ENCODE data around the gene RPL7A. TPM values are rescaled to one million over a fixed set of nuclear protein-coding genes. Genes with fewer than 3 reads are reported as not detected.
"Not testable (repeated sequence)": the region's sequence is repeated elsewhere in the genome, so short reads cannot be mapped to it uniquely, and the experiment has no call there.

Gene RPL7A
- total RNA-seq, 3 donors from 2014 or later = 2,020 to 2,813 (median 2,212) TPM

DNA sequence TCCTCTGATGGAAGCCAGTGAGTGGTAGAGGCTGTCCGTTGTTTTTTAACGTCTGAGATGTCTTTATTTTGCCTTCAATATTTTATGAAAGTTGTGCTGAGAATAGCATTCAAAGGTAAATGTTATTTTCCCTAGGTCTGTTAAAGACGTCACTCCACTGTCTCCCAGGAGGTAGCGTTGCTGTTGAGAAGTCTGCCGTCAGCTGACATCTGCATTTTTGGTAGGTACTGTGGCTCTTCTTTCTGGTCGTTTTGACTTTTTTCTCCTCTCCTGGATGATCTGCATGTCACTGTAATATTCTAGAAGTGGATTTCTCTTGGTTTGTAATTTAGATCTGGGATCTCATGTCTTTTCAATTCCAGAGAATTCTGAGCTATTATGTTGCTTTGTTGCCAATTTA lies 38.4 kb upstream of the RPL7A start:
- H3K9me3 ChIP-seq = no peaks in the 10 kb centered on the region
- no peak overlapping the region for H3K4me3 ChIP-seq
- DNase-seq (ENCODE audit: low spot score in 2 of 2) = no peak
- H3K27ac ChIP-seq = no peak overlapping the region
- TF ChIP-seq, protein P1, sequence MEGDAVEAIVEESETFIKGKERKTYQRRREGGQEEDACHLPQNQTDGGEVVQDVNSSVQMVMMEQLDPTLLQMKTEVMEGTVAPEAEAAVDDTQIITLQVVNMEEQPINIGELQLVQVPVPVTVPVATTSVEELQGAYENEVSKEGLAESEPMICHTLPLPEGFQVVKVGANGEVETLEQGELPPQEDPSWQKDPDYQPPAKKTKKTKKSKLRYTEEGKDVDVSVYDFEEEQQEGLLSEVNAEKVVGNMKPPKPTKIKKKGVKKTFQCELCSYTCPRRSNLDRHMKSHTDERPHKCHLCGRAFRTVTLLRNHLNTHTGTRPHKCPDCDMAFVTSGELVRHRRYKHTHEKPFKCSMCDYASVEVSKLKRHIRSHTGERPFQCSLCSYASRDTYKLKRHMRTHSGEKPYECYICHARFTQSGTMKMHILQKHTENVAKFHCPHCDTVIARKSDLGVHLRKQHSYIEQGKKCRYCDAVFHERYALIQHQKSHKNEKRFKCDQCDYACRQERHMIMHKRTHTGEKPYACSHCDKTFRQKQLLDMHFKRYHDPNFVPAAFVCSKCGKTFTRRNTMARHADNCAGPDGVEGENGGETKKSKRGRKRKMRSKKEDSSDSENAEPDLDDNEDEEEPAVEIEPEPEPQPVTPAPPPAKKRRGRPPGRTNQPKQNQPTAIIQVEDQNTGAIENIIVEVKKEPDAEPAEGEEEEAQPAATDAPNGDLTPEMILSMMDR (IDR thresholded peaks at IDR 0.05) = no peak
- TF ChIP-seq POLR2A (IDR thresholded peaks at IDR 0.05) (no peak), POLR2AphosphoS5 (IDR thresholded peaks at IDR 0.05) (no peak)
- H3K27me3 ChIP-seq = peaks cover 0 to 15% of the 10 kb centered on the region in 2 donors
- H3K4me1 ChIP-seq = no peaks in the 10 kb centered on the region
- intact Hi-C loops (cut with DNase I; ENCODE audit: low total_unique reads) = no loop called here
- no peaks in the 10 kb centered on the region for H3K36me3 ChIP-seq

DNA sequence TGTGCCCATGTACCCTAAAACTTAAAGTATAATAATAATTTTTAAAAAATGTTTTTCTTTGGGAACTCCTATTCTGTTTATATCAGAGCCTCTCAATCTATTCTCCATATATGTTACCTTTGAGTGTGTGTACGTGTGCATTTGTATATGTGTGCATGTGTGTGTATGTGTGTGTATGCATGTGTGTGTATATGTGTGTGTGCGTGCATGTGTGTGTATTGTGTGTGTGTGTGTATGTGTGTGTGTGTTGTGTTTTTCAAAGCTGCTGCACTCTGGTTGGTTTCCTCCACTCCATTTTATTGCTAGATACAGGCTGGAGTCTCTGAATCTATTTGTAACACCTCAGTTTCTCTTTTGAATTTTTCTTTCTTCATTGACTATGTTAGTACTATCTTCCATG lies 32.0 kb upstream of the RPL7A start:
- no peak for TF ChIP-seq POLR2AphosphoS5 (IDR thresholded peaks at IDR 0.05)
- no peak for TF ChIP-seq POLR2A (IDR thresholded peaks at IDR 0.05)
- TF ChIP-seq, protein P1 (IDR thresholded peaks at IDR 0.05) = no peak

DNA sequence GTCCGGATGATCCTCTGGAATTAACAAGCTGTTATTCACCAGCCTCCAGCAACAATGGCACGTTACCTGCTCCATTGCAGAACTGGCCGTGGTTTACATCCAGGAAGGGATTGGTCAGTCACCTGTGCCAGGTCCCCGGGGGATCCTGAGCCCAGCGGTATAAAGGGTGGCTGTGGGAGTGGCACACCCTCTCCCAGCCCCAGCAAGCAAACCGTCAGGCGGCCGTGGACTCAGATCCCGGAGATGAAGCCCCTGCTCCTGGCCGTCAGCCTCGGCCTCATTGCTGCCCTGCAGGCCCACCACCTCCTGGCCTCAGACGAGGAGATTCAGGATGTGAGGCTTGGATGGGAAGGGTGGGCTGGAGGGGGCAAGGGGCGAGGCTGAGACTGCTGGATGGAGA lies 30.5 kb upstream of the RPL7A start:
- intact Hi-C loops (cut with DNase I; ENCODE audit: low total_unique reads); H3K36me3 ChIP-seq; H3K27ac ChIP-seq; H3K4me1 ChIP-seq; H3K27me3 ChIP-seq; DNase-seq (ENCODE audit: low spot score in 2 of 2); H3K4me3 ChIP-seq; H3K9me3 ChIP-seq: not testable (repeated sequence)

More for the DNA sequence above, 32.0 kb upstream of the RPL7A start:
- Histone ChIP-seq H3K36me3 (no peaks in the 10 kb centered on the region), H3K27ac (no peak overlapping the region), H3K4me3 (no peak overlapping the region), H3K4me1 (no peaks in the 10 kb centered on the region), H3K9me3 (no peaks in the 10 kb centered on the region), H3K27me3 (no peaks in the 10 kb centered on the region)
- intact Hi-C loops (cut with DNase I; ENCODE audit: low total_unique reads) = no loop called here
- no peak for DNase-seq (ENCODE audit: low spot score in 2 of 2)

DNA sequence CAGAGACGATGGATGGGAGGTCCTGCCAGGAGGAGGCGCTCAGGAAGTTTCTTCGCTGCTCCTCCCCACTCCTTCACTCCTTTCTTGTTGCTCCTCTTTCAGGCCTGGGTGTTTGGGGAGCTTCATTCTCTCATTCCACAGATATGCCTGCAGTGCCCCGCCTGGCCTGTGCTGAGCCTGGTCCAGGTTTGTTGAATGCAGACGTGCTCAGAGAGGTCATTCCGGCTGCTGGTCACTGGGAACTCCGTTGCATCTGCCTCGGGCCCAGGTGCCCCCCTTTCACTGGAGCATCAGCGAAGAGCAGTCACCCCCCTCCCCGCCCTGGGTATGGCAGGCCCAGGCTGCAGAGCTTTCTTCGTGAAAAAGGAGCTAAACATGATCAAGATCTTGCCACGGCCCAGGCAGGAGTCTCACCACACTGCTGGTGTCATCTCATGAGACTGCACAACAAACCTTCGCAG lies 27.6 kb upstream of the RPL7A start:
- DNase-seq (ENCODE audit: low spot score in 2 of 2) = no peak
- TF ChIP-seq POLR2AphosphoS5 (IDR thresholded peaks at IDR 0.05) = no peak
- TF ChIP-seq, protein P1 (IDR thresholded peaks at IDR 0.05) = no peak
- TF ChIP-seq POLR2A (IDR thresholded peaks at IDR 0.05) = no peak

DNA sequence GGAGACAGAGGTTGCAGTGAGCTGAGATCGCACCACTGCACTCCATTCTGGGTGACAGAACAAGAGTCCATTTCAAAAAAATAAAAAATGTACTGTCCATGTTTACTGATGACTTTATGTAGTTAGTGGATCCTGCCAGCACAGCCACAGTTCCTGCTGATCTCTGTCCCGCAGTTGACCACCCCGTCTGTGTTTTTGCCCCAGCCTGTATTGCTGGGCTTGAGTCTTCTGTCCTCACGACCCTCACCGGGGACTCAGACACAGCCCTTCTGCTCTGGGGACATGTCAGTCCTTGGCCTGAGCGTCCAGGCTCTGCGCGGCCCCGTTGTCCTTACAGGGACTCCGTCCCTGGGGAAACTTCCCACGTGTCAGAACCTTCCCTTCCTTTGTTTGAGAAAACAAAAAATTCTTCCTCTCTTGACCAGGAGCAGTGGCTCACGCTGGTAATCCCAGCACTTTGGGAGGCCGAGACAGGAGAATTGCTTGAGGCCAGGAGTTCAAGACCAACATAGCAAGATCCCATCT lies 26.5 kb upstream of the RPL7A start:
- no peak for TF ChIP-seq POLR2A (IDR thresholded peaks at IDR 0.05)
- no peak for TF ChIP-seq POLR2AphosphoS5 (IDR thresholded peaks at IDR 0.05)
- TF ChIP-seq, protein P1 (IDR thresholded peaks at IDR 0.05) = no peak
- Histone ChIP-seq H3K27me3 (no peaks in the 10 kb centered on the region), H3K36me3 (no peaks in the 10 kb centered on the region), H3K4me3 (no peak overlapping the region), H3K4me1 (no peaks in the 10 kb centered on the region), H3K9me3 (no peaks in the 10 kb centered on the region), H3K27ac (no peak overlapping the region)
- no peak for DNase-seq (ENCODE audit: low spot score in 2 of 2)
- intact Hi-C loops (cut with DNase I; ENCODE audit: low total_unique reads) = no loop called here

More for the DNA sequence above, 27.6 kb upstream of the RPL7A start:
- no peaks in the 10 kb centered on the region for H3K4me1 ChIP-seq
- H3K36me3 ChIP-seq = no peaks in the 10 kb centered on the region
- no peaks in the 10 kb centered on the region for H3K27me3 ChIP-seq
- no peak overlapping the region for H3K4me3 ChIP-seq
- no peaks in the 10 kb centered on the region for H3K9me3 ChIP-seq
- no peak overlapping the region for H3K27ac ChIP-seq
- intact Hi-C loops (cut with DNase I; ENCODE audit: low total_unique reads) = no loop called here

DNA sequence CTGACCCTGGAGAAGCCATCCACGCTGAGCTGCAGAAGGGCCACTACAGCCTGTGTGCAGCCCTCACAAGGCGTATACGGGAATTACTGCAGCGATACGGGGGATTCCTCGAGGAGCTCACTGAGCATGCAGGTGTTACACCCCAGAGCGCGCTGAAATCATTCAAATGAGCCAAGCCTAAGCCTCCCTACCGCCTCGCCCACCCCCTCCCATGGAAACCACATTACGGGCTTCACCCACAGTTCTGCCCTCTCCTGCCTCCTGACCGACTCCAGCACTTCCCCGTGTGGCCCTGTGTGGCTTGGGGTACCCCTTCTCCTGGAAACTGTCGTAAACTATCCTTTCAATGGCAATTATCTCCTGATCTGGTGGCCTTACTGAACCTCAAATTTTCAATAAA lies 25.3 kb upstream of the RPL7A start:
- no peaks in the 10 kb centered on the region for H3K4me1 ChIP-seq
- intact Hi-C loops (cut with DNase I; ENCODE audit: low total_unique reads) = no loop called here
- no peak for DNase-seq (ENCODE audit: low spot score in 2 of 2)
- no peaks in the 10 kb centered on the region for H3K27me3 ChIP-seq
- H3K4me3 ChIP-seq = no peak overlapping the region
- H3K27ac ChIP-seq = no peak overlapping the region
- H3K36me3 ChIP-seq = no peaks in the 10 kb centered on the region
- TF ChIP-seq, protein P1 (IDR thresholded peaks at IDR 0.05) = no peak
- TF ChIP-seq POLR2A (IDR thresholded peaks at IDR 0.05) (no peak), POLR2AphosphoS5 (IDR thresholded peaks at IDR 0.05) (no peak)
- H3K9me3 ChIP-seq = no peaks in the 10 kb centered on the region
